Motor neuron (in vitro differentiated cells): Measurements from ENCODE around the gene CDCA7L. TPM values are rescaled to one million over a fixed set of nuclear protein-coding genes. Genes with fewer than 3 reads are reported as not detected.
"Not testable (repeated sequence)": the region's sequence is repeated elsewhere in the genome, so short reads cannot be mapped to it uniquely, and the experiment has no call there.

ENCODE experiments used
- ATAC-seq, 8 experiments: fragments of 200-7000 bp; cut with Tn5 transposase; replicated peaks in 6 of 8; 2 replicates each; pipeline ENCODE4 v1.8.0; 2021; ENCODE audit warnings: mild to moderate bottlenecking in 8 of 8, moderate library complexity in 8 of 8
- H3K27ac ChIP-seq, 2 donors: fragments of 250-450 bp; sonication (Bioruptor Pico); 2 replicates each; pipeline ENCODE4 v1.9.0; 2021; ENCODE audit warnings: antibody characterized with exemption in 2 of 2, mild to moderate bottlenecking in 2 of 2, moderate library complexity in 1 of 2
- H3K4me1 ChIP-seq, 2 donors: fragments of 250-450 bp; sonication (Bioruptor Pico); replicated peaks in 1 of 2; 2 replicates each; pipeline ENCODE4 v1.6.1; 2021; ENCODE audit warnings: antibody characterized with exemption in 2 of 2, mild to moderate bottlenecking in 2 of 2, moderate library complexity in 1 of 2
- H3K4me3 ChIP-seq, 5 donors: fragments of 250-450 bp; sonication (Bioruptor Pico); 2 replicates each; pipeline ENCODE4 v1.9.0; 2021; ENCODE audit warnings: antibody characterized with exemption in 5 of 5, mild to moderate bottlenecking in 5 of 5, moderate library complexity in 4 of 5
- WGBS, 10 experiments: fragments of 450-650 bp; shearing (Covaris generic); methylation state at CpG; one replicate each; pipeline ENCODE4 v1.0.0; 2022; 5-methylcytosine and 5-hydroxymethylcytosine counted together
- in situ Hi-C, 9 experiments: fragments of 400-800 bp; cut with MboI; loops; one replicate each; pipeline ENCODE4 v1.15.0; 2021; ENCODE audit warnings: low sequenced_read_pairs in 9 of 9, low pct_unique_long_range_greater_than_20kb in 2 of 9; ENCODE audit not compliant: unreplicated experiment in 9 of 9
- total RNA-seq, 8 experiments: library from RNA; unstranded; fragments of 300-600 nt; gene quantifications; 2 replicates each; pipeline versions ENCODE4 v1.2.3 to v1.2.4, GENCODE V29; 2022

CDCA7L gene
- total RNA-seq, 8 experiments from 2014 or later: 13.0 to 36.2 (median 15.7) TPM

- 40 to 94% (median 74%) methylated on average over 1 to 3 of the region's 3 CpGs; no CpG with 5 or more reads in 1 of the 10 experiments for WGBS, 10 experiments
- Histone ChIP-seq H3K27ac (no peak overlapping the region), H3K4me3 (no peak overlapping the region), H3K4me1 (peaks cover 0 to 20% of the 10 kb centered on the region in 2 donors)
- ATAC-seq: peak in 1 of 8 experiments; percentile 42
- in situ Hi-C loops: no loop called here
These were observed 54.4 kb downstream of the CDCA7L start for GRCh38 chr7:21891291-21891690.

GRCh38 chr7:21887779-21888178 lies 57.9 kb downstream of the CDCA7L start:
- H3K4me3 ChIP-seq: no peak overlapping the region
- H3K4me1 ChIP-seq: peaks cover 0 to 20% of the 10 kb centered on the region in 2 donors
- ATAC-seq: no peak
- H3K27ac ChIP-seq: no peak overlapping the region
- 38 to 100% (median 70%) methylated on average over 1 to 4 of the region's 4 CpGs; no CpG with 5 or more reads in 2 of the 10 experiments for WGBS, 10 experiments
- in situ Hi-C loops: no loop called here

- H3K4me1 ChIP-seq: peaks cover 0 to 20% of the 10 kb centered on the region in 2 donors
- WGBS, 10 experiments: 80 to 100% (median 100%) methylated on average over 1 to 2 of the region's 2 CpGs; no CpG with 5 or more reads in 1 of the 10 experiments
- in situ Hi-C loops: no loop called here
- no peak for ATAC-seq
- no peak overlapping the region for H3K4me3 ChIP-seq
- no peak overlapping the region for H3K27ac ChIP-seq
These were observed 58.3 kb downstream of the CDCA7L start for GRCh38 chr7:21887353-21887752.

GRCh38 chr7:21886396-21886795 lies 59.3 kb downstream of the CDCA7L start:
- Histone ChIP-seq H3K4me1 (peaks cover 0 to 17% of the 10 kb centered on the region in 2 donors), H3K4me3 (no peak overlapping the region), H3K27ac (no peak overlapping the region)
- in situ Hi-C loops: no loop called here
- peak in 5 of 8 experiments; percentile 68 to 82 (median 78) for ATAC-seq
- 0 to 53% (median 20%) methylated on average over 1 to 4 of the region's 4 CpGs; no CpG with 5 or more reads in 3 of the 10 experiments for WGBS, 10 experiments

- 80 to 100% (median 92%) methylated on average over 1 to 7 of the region's 7 CpGs; no CpG with 5 or more reads in 2 of the 10 experiments for WGBS, 10 experiments
- H3K27ac ChIP-seq: no peak overlapping the region
- H3K4me1 ChIP-seq: peaks cover 0 to 11% of the 10 kb centered on the region in 2 donors
- no peak overlapping the region for H3K4me3 ChIP-seq
- no peak for ATAC-seq
- in situ Hi-C loops: no loop called here
These were observed 61.2 kb downstream of the CDCA7L start for GRCh38 chr7:21884496-21884895.

GRCh38 chr7:21883501-21883900 lies 62.2 kb downstream of the CDCA7L start:
- H3K27ac ChIP-seq, ATAC-seq, in situ Hi-C loops, H3K4me3 ChIP-seq: not testable (repeated sequence)
- peaks cover 0 to 11% of the 10 kb centered on the region in 2 donors for H3K4me1 ChIP-seq
- 72 to 100% (median 100%) methylated on average over 1 to 2 of the region's 2 CpGs; no CpG with 5 or more reads in 5 of the 10 experiments for WGBS, 10 experiments

- no peak for ATAC-seq
- 81 to 100% (median 96%) methylated on average over 1 to 3 of the region's 3 CpGs; no CpG with 5 or more reads in 2 of the 10 experiments for WGBS, 10 experiments
- Histone ChIP-seq H3K4me1 (peaks cover 0 to 11% of the 10 kb centered on the region in 2 donors), H3K27ac (no peak overlapping the region), H3K4me3 (no peak overlapping the region)
- in situ Hi-C loops: no loop called here
These were observed 62.6 kb downstream of the CDCA7L start for GRCh38 chr7:21883069-21883468.

- no peak overlapping the region for H3K27ac ChIP-seq
- peaks cover 27 to 45% of the 10 kb centered on the region in 2 donors for H3K4me1 ChIP-seq
- peak in 5 of 8 experiments; percentile 59 to 77 (median 61) for ATAC-seq
- 60 to 100% (median 77%) methylated on average over 1 to 5 of the region's 5 CpGs; no CpG with 5 or more reads in 2 of the 10 experiments for WGBS, 10 experiments
- no peak overlapping the region for H3K4me3 ChIP-seq
- in situ Hi-C loops: no loop called here
These were observed 75.8 kb downstream of the CDCA7L start for GRCh38 chr7:21869785-21870402.

GRCh38 chr7:21868576-21868850 lies 77.2 kb downstream of the CDCA7L start:
- Histone ChIP-seq H3K4me3 (no peak overlapping the region), H3K27ac (no peak overlapping the region), H3K4me1 (peaks cover 27 to 45% of the 10 kb centered on the region in 2 donors)
- peak in 5 of 8 experiments; percentile 72 to 82 (median 79) for ATAC-seq
- in situ Hi-C loops: no loop called here
- WGBS, 10 experiments: 0 to 28% (median 5%) methylated on average over 1 to 3 of the region's 3 CpGs; no CpG with 5 or more reads in 2 of the 10 experiments

- in situ Hi-C loops: no loop called here
- peak in 5 of 8 experiments; percentile 57 to 82 (median 70) for ATAC-seq
- Histone ChIP-seq H3K4me1 (peaks cover 27 to 45% of the 10 kb centered on the region in 2 donors), H3K4me3 (no peak overlapping the region), H3K27ac (peak overlapping the region in 1 of 2 donors; percentile 14)
- 0 to 100% (median 26%) methylated on average over 1 to 6 of the region's 8 CpGs; no CpG with 5 or more reads in 1 of the 10 experiments for WGBS, 10 experiments
These were observed 77.7 kb downstream of the CDCA7L start for GRCh38 chr7:21867816-21868575.

GRCh38 chr7:21867226-21867625 lies 78.5 kb downstream of the CDCA7L start:
- in situ Hi-C loops: no loop called here
- peak in 5 of 8 experiments; percentile 8 to 30 (median 24) for ATAC-seq
- Histone ChIP-seq H3K4me1 (peaks cover 27 to 45% of the 10 kb centered on the region in 2 donors), H3K27ac (peak overlapping the region in 1 of 2 donors; percentile 14), H3K4me3 (no peak overlapping the region)

- ATAC-seq: peak in 3 of 8 experiments; percentile 19 to 76 (median 58)
- Histone ChIP-seq H3K4me3 (no peak overlapping the region), H3K4me1 (peaks cover 27 to 45% of the 10 kb centered on the region in 2 donors), H3K27ac (no peak overlapping the region)
- in situ Hi-C loops: no loop called here
- 0 to 13% (median 0%) methylated on average over 1 of the region's 1 CpG; no CpG with 5 or more reads in 3 of the 10 experiments for WGBS, 10 experiments
These were observed 79.0 kb downstream of the CDCA7L start for GRCh38 chr7:21866731-21867130.

- WGBS, 10 experiments: 26 to 90% (median 54%) methylated on average over 1 to 7 of the region's 7 CpGs; no CpG with 5 or more reads in 1 of the 10 experiments
- in situ Hi-C loops: not testable (repeated sequence)
These were observed 80.0 kb downstream of the CDCA7L start for GRCh38 chr7:21865631-21866204.

More at GRCh38 chr7:21865631-21866204, 80.0 kb downstream of the CDCA7L start:
- not testable (repeated sequence) for H3K4me3 ChIP-seq
- ATAC-seq: peak in 3 of 8 experiments; percentile 5 to 42 (median 11)
- Histone ChIP-seq H3K27ac (peak overlapping the region in 1 of 2 donors; percentile 27), H3K4me1 (peaks cover 27 to 45% of the 10 kb centered on the region in 2 donors)
